Measurements from ENCODE around the gene IFT172. TPM values are rescaled to one million over a fixed set of nuclear protein-coding genes. Genes with fewer than 3 reads are reported as not detected.

IFT172 gene
- total RNA-seq, 6 experiments from 2014 or later = 9.8 to 15.2 (median 13.2) TPM

DNA sequence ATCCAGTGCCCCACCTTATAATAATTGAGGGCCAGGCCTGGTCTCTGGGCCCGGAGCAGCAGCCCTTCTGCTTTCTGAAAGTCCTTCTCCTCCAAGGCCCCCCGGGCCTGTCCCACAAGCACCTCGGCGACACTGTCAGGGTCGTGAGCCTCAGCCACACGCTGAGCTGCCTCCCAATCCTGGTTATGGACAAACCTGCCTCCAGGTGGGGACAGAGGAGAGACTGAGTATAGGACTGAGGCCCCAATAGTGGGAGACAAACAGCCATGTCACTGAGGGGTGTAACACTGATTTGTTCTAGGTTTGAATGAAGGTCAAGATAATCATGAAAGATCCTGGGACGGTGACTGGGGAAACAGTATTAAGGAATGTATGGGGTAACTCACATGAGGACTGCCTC, 35.6 kb downstream of the IFT172 start:
- Mint-ChIP-seq H3K4me1 (ENCODE audit: low read depth) (no peaks in the 10 kb centered on the region), H3K9me3 (no peaks in the 10 kb centered on the region), H3K36me3 (ENCODE audit: low read depth) (peaks cover 9% of the 10 kb centered on the region; the same call in 1 of the 2 replicates), H3K27me3 (ENCODE audit: insufficient read depth) (no peaks in the 10 kb centered on the region; the same call in 1 of the 2 replicates), H3K4me3 (no peak overlapping the region), H3K27ac (no peak overlapping the region)
- TF ChIP-seq, protein P1, sequence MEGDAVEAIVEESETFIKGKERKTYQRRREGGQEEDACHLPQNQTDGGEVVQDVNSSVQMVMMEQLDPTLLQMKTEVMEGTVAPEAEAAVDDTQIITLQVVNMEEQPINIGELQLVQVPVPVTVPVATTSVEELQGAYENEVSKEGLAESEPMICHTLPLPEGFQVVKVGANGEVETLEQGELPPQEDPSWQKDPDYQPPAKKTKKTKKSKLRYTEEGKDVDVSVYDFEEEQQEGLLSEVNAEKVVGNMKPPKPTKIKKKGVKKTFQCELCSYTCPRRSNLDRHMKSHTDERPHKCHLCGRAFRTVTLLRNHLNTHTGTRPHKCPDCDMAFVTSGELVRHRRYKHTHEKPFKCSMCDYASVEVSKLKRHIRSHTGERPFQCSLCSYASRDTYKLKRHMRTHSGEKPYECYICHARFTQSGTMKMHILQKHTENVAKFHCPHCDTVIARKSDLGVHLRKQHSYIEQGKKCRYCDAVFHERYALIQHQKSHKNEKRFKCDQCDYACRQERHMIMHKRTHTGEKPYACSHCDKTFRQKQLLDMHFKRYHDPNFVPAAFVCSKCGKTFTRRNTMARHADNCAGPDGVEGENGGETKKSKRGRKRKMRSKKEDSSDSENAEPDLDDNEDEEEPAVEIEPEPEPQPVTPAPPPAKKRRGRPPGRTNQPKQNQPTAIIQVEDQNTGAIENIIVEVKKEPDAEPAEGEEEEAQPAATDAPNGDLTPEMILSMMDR (IDR thresholded peaks at IDR 0.05) = no peak
- DNase-seq = no peak

DNA sequence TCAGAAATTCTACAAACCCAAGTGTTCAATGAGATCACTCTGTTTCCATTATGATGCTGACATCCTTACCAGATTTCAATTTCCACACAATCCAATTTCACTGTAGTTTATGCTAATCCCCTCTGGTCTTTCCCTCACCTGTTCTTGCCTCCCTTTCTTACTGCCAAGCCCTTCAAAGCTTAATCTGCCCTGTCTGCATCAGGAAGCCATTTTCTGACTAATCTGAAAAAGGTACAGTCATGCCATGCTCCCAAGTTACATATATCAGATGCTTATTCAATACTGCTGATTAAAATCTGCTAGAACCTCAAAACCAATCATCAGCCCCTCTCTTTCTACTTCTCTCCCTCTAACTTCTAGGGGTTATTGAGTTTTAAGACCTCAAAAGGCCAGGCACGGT, 38.4 kb downstream of the IFT172 start:
- H3K27me3 Mint-ChIP-seq (ENCODE audit: insufficient read depth) = peaks cover 1% of the 10 kb centered on the region; the same call in 1 of the 2 replicates
- no peak overlapping the region for H3K27ac Mint-ChIP-seq
- H3K4me1 Mint-ChIP-seq (ENCODE audit: low read depth) = no peaks in the 10 kb centered on the region
- peaks cover 4% of the 10 kb centered on the region; the same call in 1 of the 2 replicates for H3K36me3 Mint-ChIP-seq (ENCODE audit: low read depth)
- DNase-seq = no peak
- H3K4me3 Mint-ChIP-seq = no peak overlapping the region
- TF ChIP-seq, protein P1 (IDR thresholded peaks at IDR 0.05) = no peak
- H3K9me3 Mint-ChIP-seq = no peaks in the 10 kb centered on the region

DNA sequence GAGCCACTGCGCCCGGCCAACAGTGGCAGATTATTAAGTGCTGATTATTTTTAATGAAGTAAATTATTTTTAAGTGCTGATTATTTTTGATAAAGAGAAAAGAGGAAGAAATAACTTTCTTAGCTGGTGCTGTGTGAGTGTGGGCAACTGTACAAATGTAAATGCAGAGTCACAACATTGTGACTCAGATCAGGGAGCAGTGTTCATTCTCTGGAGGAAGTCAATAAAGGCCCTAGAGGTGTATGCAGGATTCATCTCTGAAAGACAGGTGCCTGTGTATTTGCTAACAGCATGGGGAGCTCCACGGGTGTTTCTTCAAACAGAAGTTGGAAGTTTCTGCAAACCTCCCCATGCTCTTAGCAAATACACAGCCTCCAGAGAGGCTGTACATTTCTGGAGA, 41.2 kb downstream of the IFT172 start:
- no peak for DNase-seq
- no peak overlapping the region for H3K27ac Mint-ChIP-seq
- peaks cover 3% of the 10 kb centered on the region for H3K27me3 Mint-ChIP-seq (ENCODE audit: insufficient read depth)
- TF ChIP-seq, protein P1 (IDR thresholded peaks at IDR 0.05) = no peak
- H3K4me1 Mint-ChIP-seq (ENCODE audit: low read depth) = no peaks in the 10 kb centered on the region
- peaks cover 4% of the 10 kb centered on the region; the same call in 1 of the 2 replicates for H3K36me3 Mint-ChIP-seq (ENCODE audit: low read depth)
- H3K9me3 Mint-ChIP-seq = no peaks in the 10 kb centered on the region
- H3K4me3 Mint-ChIP-seq = no peak overlapping the region

DNA sequence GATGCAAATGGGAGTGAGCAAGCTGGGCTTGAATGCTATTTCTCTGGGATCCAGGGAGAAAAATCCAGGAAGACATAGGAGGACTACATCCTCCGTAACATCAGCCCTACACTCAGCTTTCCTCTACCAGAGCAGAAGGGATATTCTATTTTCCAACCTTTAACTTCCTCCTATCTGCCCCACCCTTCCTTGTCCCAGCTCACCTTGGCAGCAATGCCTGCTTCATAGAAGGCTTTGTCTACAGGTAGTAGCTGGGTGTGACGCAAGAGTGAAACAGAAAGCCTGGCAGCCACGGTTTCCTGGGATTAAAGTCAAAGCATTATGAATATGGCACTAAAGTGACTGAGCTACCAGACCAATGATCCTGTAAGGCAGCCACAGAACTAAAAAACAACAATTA, 43.5 kb downstream of the IFT172 start:
- Mint-ChIP-seq H3K9me3 (no peaks in the 10 kb centered on the region), H3K27me3 (ENCODE audit: insufficient read depth) (peaks cover 3% of the 10 kb centered on the region), H3K4me3 (no peak overlapping the region), H3K36me3 (ENCODE audit: low read depth) (peaks cover 7% of the 10 kb centered on the region), H3K4me1 (ENCODE audit: low read depth) (no peaks in the 10 kb centered on the region), H3K27ac (no peak overlapping the region)
- TF ChIP-seq, protein P1 (IDR thresholded peaks at IDR 0.05) = no peak
- no peak for DNase-seq

DNA sequence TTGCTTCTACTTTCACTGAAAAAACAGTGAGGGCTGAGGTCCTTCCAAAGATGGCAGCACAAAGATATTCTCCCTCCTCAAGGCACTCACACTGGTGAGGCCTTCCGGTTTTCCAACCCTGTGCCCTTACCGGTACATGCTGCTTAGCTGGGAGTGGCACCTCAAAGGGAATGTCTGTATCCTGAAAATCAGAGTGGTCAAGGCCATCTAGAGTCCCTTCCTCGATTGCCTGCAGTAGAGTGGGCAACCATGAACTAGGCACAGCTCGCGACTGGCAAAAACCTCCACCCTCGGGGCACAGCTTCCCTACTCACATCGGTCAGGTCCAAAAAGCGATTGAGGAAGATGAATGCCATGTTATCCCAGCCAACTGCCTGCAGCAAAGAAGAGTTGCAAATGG, 43.9 kb downstream of the IFT172 start:
- Mint-ChIP-seq H3K27me3 (ENCODE audit: insufficient read depth) (peaks cover 3% of the 10 kb centered on the region), H3K27ac (no peak overlapping the region), H3K9me3 (no peaks in the 10 kb centered on the region), H3K4me3 (no peak overlapping the region), H3K36me3 (ENCODE audit: low read depth) (peaks cover 11% of the 10 kb centered on the region), H3K4me1 (ENCODE audit: low read depth) (no peaks in the 10 kb centered on the region)
- TF ChIP-seq, protein P1 (IDR thresholded peaks at IDR 0.05) = no peak
- DNase-seq = no peak

DNA sequence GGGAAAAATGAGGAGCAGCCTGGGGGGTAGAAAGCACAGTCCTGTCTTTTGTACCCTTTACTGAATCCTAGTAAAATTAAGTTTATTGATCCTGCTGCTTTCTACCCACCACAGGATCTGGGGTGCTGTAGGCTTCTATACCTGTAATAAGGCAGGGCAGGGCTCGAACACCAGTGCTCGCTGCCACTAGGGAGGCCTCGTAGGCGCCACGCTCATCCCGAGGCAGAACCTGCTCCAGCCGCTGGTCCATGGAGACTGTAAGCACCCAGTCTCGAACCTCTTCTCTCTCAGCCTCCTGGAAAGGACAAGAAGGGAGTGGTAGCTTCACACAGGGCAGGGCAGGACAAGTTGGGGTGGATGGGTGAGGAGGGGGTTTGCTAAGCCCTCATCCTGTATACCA, 44.4 kb downstream of the IFT172 start:
- no peak overlapping the region for H3K27ac Mint-ChIP-seq
- peaks cover 16% of the 10 kb centered on the region for H3K36me3 Mint-ChIP-seq (ENCODE audit: low read depth)
- no peak overlapping the region for H3K4me3 Mint-ChIP-seq
- H3K27me3 Mint-ChIP-seq (ENCODE audit: insufficient read depth) = peaks cover 3% of the 10 kb centered on the region
- TF ChIP-seq, protein P1 (IDR thresholded peaks at IDR 0.05) = no peak
- no peak for DNase-seq
- H3K9me3 Mint-ChIP-seq = no peaks in the 10 kb centered on the region
- no peaks in the 10 kb centered on the region for H3K4me1 Mint-ChIP-seq (ENCODE audit: low read depth)

Measured in HFFc6 (cell line).